ENCODE data around the gene MAMDC4.

- TF ChIP-seq CTCF (IDR thresholded peaks at IDR 0.05) = no peak
- no peak for TF ChIP-seq POLR2A (IDR thresholded peaks at IDR 0.05)
These were observed 5.0 kb downstream of the MAMDC4 start for GRCh38 chr9:136857166-136857565.
